ENCODE data around the gene VEPH1.

GRCh38 chr3:157384491-157384890, 118.7 kb downstream of the VEPH1 start:
- TF ChIP-seq, protein P1, sequence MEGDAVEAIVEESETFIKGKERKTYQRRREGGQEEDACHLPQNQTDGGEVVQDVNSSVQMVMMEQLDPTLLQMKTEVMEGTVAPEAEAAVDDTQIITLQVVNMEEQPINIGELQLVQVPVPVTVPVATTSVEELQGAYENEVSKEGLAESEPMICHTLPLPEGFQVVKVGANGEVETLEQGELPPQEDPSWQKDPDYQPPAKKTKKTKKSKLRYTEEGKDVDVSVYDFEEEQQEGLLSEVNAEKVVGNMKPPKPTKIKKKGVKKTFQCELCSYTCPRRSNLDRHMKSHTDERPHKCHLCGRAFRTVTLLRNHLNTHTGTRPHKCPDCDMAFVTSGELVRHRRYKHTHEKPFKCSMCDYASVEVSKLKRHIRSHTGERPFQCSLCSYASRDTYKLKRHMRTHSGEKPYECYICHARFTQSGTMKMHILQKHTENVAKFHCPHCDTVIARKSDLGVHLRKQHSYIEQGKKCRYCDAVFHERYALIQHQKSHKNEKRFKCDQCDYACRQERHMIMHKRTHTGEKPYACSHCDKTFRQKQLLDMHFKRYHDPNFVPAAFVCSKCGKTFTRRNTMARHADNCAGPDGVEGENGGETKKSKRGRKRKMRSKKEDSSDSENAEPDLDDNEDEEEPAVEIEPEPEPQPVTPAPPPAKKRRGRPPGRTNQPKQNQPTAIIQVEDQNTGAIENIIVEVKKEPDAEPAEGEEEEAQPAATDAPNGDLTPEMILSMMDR (IDR thresholded peaks at IDR 0.05 in 2 of 3, conservative IDR thresholded peaks at IDR 0.05 in 1 of 3; ENCODE audit: insufficient read depth in 2 of 3, low read depth in 1 of 3, low read length in 3 of 3) = no peak
- TF ChIP-seq ZNF561 (CRISPR knock-in tag; conservative IDR thresholded peaks at IDR 0.05) (no peak), PHB2 (IDR thresholded peaks at IDR 0.05; ENCODE audit: low read depth) (no peak)
